ENCODE measurements around the gene RASA3.

Gene RASA3

DNA sequence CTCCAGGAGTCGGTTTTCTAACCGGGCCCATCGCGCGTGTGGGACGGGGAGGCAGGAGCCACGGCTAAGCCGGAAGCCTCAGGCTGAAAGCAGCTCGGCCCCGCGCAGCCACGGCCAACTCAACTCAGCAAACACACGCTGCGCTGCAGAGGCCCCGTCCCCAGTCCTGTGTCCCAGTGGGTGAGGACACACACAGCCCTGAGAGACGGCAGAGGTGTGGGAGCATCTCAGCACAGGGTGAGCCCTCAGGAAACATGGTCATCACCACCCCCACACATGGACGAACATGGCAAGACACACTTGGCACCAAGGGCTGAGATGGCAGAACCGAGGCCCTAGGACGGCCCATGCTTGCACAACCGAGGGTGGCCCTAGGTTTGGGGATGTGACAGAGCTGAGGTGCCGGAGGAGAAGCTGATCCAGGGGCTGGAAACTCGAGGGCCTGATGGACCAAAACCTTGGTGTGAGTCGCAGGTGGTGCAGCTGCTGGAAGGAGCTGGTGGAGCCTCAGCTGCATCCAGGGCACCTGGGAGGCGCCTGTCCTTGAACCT lies 129.6 kb downstream of the RASA3 start:
- Histone ChIP-seq H3K4me3 (no peak overlapping the region), H3K27ac (no peak overlapping the region)
- no peak for DNase-seq (ENCODE audit: low spot score)
- TF ChIP-seq, protein P1, sequence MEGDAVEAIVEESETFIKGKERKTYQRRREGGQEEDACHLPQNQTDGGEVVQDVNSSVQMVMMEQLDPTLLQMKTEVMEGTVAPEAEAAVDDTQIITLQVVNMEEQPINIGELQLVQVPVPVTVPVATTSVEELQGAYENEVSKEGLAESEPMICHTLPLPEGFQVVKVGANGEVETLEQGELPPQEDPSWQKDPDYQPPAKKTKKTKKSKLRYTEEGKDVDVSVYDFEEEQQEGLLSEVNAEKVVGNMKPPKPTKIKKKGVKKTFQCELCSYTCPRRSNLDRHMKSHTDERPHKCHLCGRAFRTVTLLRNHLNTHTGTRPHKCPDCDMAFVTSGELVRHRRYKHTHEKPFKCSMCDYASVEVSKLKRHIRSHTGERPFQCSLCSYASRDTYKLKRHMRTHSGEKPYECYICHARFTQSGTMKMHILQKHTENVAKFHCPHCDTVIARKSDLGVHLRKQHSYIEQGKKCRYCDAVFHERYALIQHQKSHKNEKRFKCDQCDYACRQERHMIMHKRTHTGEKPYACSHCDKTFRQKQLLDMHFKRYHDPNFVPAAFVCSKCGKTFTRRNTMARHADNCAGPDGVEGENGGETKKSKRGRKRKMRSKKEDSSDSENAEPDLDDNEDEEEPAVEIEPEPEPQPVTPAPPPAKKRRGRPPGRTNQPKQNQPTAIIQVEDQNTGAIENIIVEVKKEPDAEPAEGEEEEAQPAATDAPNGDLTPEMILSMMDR (IDR thresholded peaks at IDR 0.05) = no peak

GRCh38 chr13:114002009-114002544 lies 130.3 kb downstream of the RASA3 start:
- Histone ChIP-seq H3K4me3 (no peak overlapping the region), H3K27ac (no peak overlapping the region)
- TF ChIP-seq, protein P1 (IDR thresholded peaks at IDR 0.05) = no peak
- no peak for DNase-seq (ENCODE audit: low spot score)

DNA sequence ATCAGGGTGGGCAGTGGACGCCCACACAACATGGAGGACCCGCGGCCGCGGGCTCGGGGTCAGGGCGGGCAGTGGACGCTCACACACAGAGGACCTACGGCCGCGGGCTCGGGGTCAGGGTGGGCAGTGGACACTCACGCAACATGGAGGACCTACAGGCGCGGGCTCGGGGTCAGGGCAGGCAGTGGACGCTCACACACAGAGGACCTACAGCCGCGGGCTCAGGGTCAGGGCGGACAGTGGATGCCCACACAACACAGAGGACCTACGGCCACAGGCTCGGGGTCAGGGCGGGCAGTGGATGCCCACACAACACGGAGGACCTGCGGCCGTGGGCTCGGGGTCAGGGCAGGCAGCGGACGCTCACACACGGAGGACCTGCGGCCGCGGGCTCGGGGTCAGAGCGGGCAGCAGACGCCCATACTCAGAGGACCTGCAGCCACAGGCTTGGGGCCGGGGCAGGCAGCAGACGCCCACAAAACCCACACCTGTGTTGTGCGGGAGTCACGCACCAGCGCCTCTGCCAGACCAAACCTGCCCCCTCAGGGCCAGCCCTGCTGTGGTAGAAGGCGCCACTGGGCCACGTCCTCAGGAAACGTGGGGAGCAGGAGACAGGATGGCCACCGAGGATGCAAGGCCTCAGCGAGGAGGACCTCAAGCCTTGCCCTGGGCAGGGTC lies 131.0 kb downstream of the RASA3 start:
- TF ChIP-seq, protein P1 (IDR thresholded peaks at IDR 0.05) = no peak
- DNase-seq (ENCODE audit: low spot score) = no peak
- Histone ChIP-seq H3K4me3 (no peak overlapping the region), H3K27ac (no peak overlapping the region)

- no peak overlapping the region for H3K27ac ChIP-seq
- TF ChIP-seq, protein P1 (IDR thresholded peaks at IDR 0.05) = no peak
- H3K4me3 ChIP-seq = no peak overlapping the region
- no peak for DNase-seq (ENCODE audit: low spot score)
These were observed 132.0 kb downstream of the RASA3 start for GRCh38 chr13:114000151-114001040.

- no peak overlapping the region for H3K4me3 ChIP-seq
- H3K27ac ChIP-seq = no peak overlapping the region
- TF ChIP-seq, protein P1 (IDR thresholded peaks at IDR 0.05) = no peak
- DNase-seq (ENCODE audit: low spot score) = no peak
These were observed 132.9 kb downstream of the RASA3 start for GRCh38 chr13:113999618-113999910.

DNA sequence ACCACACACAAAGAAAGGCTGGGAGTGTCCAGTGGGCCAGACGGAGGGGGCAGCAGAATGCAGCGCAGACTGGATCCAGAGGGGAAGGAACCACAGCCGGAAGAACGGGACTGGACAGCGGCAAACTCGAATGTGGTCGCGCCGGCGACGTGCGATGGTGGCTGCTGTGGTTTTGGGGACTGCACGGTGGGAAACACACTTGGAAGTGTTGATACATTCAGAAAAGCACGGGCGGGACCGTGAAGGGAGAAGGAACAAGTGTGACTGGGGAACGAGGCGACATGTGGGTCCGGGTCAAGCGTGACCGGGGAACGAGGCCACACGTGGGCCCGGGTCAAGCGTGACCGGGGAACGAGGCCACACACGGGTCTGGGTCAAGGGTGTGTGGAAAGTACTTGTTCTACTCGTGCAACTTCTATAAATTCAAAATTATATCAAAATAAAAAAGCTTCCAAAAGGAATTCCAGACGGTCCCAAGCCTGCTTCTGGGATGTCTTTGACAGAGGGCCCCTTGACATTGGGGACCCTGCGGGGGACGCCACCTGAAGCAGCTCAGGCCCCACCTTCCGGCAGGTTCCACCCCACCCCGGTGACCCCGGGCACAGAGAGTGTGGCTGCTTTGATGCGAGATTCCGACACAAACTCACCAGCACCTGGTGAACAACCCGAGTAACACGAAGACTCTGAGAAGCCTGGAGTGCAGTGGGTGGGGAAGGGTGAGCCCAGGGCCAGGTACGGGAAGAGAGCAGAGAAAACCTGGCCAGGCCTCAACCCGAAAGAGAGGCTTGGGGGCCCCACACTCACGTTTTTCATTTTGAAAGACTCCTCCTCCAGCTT lies 133.4 kb downstream of the RASA3 start:
- Histone ChIP-seq H3K27ac (peak overlapping the region in 1 of 2 donors; percentile 74), H3K4me3 (no peak overlapping the region)
- TF ChIP-seq, protein P1 (IDR thresholded peaks at IDR 0.05) = no peak
- no peak for DNase-seq (ENCODE audit: low spot score)
